NOMO-1 (cell line): Measurements from ENCODE around the gene IFNAR1.

ENCODE experiments used
- DNase-seq, 2 experiments: peaks; one replicate each; lab custom pipeline; 2025; ENCODE audit not compliant: unreplicated experiment in 2 of 2; lab: John Stamatoyannopoulos, UW

Gene IFNAR1

GRCh38 chr21:33339918-33340317 is 15.1 kb downstream of the IFNAR1 start:
- peak in 1 of 2 experiments; percentile 52 for DNase-seq

GRCh38 chr21:33345751-33346238 is 21.0 kb downstream of the IFNAR1 start:
- no peak for DNase-seq

- DNase-seq = no peak
Observed at GRCh38 chr21:33348706-33349105, 23.9 kb downstream of the IFNAR1 start.

GRCh38 chr21:33350676-33351075 is 25.9 kb downstream of the IFNAR1 start:
- DNase-seq = no peak

GRCh38 chr21:33355355-33355754 is 30.6 kb downstream of the IFNAR1 start:
- no peak for DNase-seq

- no peak for DNase-seq
Observed at GRCh38 chr21:33355996-33356395, 31.2 kb downstream of the IFNAR1 start.

GRCh38 chr21:33357177-33357576 is 32.4 kb downstream of the IFNAR1 start:
- DNase-seq = no peak

- DNase-seq = no peak
Observed at GRCh38 chr21:33359446-33359845, 34.7 kb downstream of the IFNAR1 start.

GRCh38 chr21:33360281-33360680 is 35.5 kb downstream of the IFNAR1 start:
- no peak for DNase-seq

GRCh38 chr21:33360881-33361602 is 36.3 kb downstream of the IFNAR1 start:
- DNase-seq = peak; percentile 48 to 76

- DNase-seq = peak; percentile 56 to 89
Observed at GRCh38 chr21:33362044-33362555, 37.3 kb downstream of the IFNAR1 start.

- DNase-seq = peak; percentile 64 to 88
Observed at GRCh38 chr21:33363911-33364609, 39.3 kb downstream of the IFNAR1 start.

GRCh38 chr21:33364830-33365229 is 40.1 kb downstream of the IFNAR1 start:
- DNase-seq = no peak

- no peak for DNase-seq
Observed at GRCh38 chr21:33367309-33367973, 42.7 kb downstream of the IFNAR1 start.

GRCh38 chr21:33368124-33368523 is 43.4 kb downstream of the IFNAR1 start:
- peak in 1 of 2 experiments; percentile 33 for DNase-seq

- no peak for DNase-seq
Observed at GRCh38 chr21:33368576-33368975, 43.8 kb downstream of the IFNAR1 start.

GRCh38 chr21:33369586-33369985 is 44.8 kb downstream of the IFNAR1 start:
- no peak for DNase-seq

GRCh38 chr21:33370305-33370704 is 45.5 kb downstream of the IFNAR1 start:
- DNase-seq = no peak

GRCh38 chr21:33371366-33371765 is 46.6 kb downstream of the IFNAR1 start:
- DNase-seq = no peak

- DNase-seq = no peak
Observed at GRCh38 chr21:33372582-33372981, 47.8 kb downstream of the IFNAR1 start.

GRCh38 chr21:33373451-33373850 is 48.7 kb downstream of the IFNAR1 start:
- no peak for DNase-seq
